AG04450 (cell line): ENCODE results near the gene FBXL7. TPM values are rescaled to one million over a fixed set of nuclear protein-coding genes. Genes with fewer than 3 reads are reported as not detected.

ENCODE experiments used
- CTCF ChIA-PET: fragments of 300-600, 350-600 bp; formaldehyde crosslinking; extraction: SDS; loops from one replicate; lab custom pipeline; 2022; ENCODE audit warnings: antibody characterized with exemption, inconsistent platforms; lab: Charles Lee
- POLR2A ChIA-PET: fragments of 350-600 bp; formaldehyde crosslinking; extraction: SDS; loops from one replicate; lab custom pipeline; 2021; ENCODE audit warnings: antibody characterized with exemption, inconsistent platforms; lab: Yijun Ruan, JAX
- DNase-seq: peaks from one replicate; pipeline ENCODE4 v3.0.0-alpha.2; 2011; ENCODE audit warnings: low read depth, low spot score
- H3K27ac ChIP-seq: one replicate; pipeline ENCODE4 v1.5.1; 2012; ENCODE audit warnings: low read depth, low read length, control low read depth
- H3K27me3 ChIP-seq: one replicate; pipeline ENCODE4 v1.6.0; 2012; ENCODE audit warnings: low read length; ENCODE audit not compliant: control insufficient read depth, insufficient read depth
- H3K4me3 ChIP-seq: 2 replicates; pipeline ENCODE4 v1.5.1; 2011; ENCODE audit warnings: mild to moderate bottlenecking, low read depth, low read length, control low read depth
- H3K9me3 ChIP-seq: 2 replicates; pipeline ENCODE4 v1.5.1; 2012; ENCODE audit warnings: low read length; ENCODE audit not compliant: control insufficient read depth, insufficient read depth
- CTCF ChIP-seq: IDR thresholded peaks from 2 replicates; pipeline ENCODE4 v1.5.1; 2011; ENCODE audit warnings: low read depth, low read length, control low read depth, inconsistent platforms
- polyA plus RNA-seq: library from polyadenylated mRNA; depleted of rRNA; stranded (reverse); fragments of >200 nt; gene quantifications from 2 replicates; pipeline ENCODE4 v1.2.3, GENCODE V29; 2011

Gene FBXL7
- polyA plus RNA-seq, 1 experiment = 10.4 TPM

GRCh38 chr5:15614679-15615078 lies 114.7 kb downstream of the FBXL7 start:
- Histone ChIP-seq H3K9me3 (no peaks in the 10 kb centered on the region), H3K4me3 (no peak overlapping the region), H3K27me3 (no peaks in the 10 kb centered on the region), H3K27ac (no peak overlapping the region)
- DNase-seq = no peak
- no peak for TF ChIP-seq CTCF
- CTCF ChIA-PET = no interaction called here
- POLR2A ChIA-PET = no interaction called here

GRCh38 chr5:15615859-15616258 lies 115.9 kb downstream of the FBXL7 start:
- no peak for TF ChIP-seq CTCF
- H3K27ac ChIP-seq = no peak overlapping the region
- peaks cover 3% of the 10 kb centered on the region; the same call in 1 of the 2 replicates for H3K9me3 ChIP-seq
- no peaks in the 10 kb centered on the region for H3K27me3 ChIP-seq
- H3K4me3 ChIP-seq = no peak overlapping the region
- ChIA-PET CTCF (no interaction called here), POLR2A (no interaction called here)
- no peak for DNase-seq

GRCh38 chr5:15618938-15619337 lies 119.0 kb downstream of the FBXL7 start:
- DNase-seq = no peak
- peaks cover 3% of the 10 kb centered on the region; the same call in 1 of the 2 replicates for H3K9me3 ChIP-seq
- no peak for TF ChIP-seq CTCF
- H3K27ac ChIP-seq = no peak overlapping the region
- CTCF ChIA-PET = interaction anchor here (1.4 kb wide), 1 partner anchor 376 kb away, joined by 3 read pairs; no protein-coding TSS in a partner anchor
- H3K4me3 ChIP-seq = no peak overlapping the region
- POLR2A ChIA-PET = no interaction called here
- H3K27me3 ChIP-seq = no peaks in the 10 kb centered on the region

- no peak for TF ChIP-seq CTCF
- Histone ChIP-seq H3K27ac (no peak overlapping the region), H3K27me3 (no peaks in the 10 kb centered on the region), H3K4me3 (no peak overlapping the region), H3K9me3 (peaks cover 3% of the 10 kb centered on the region; the same call in 1 of the 2 replicates)
- CTCF ChIA-PET = interaction anchor here (0.7 kb wide), 2 partner anchors 205 to 355 kb away, joined by 3 to 4 read pairs; no protein-coding TSS in a partner anchor
- no peak for DNase-seq
- POLR2A ChIA-PET = no interaction called here
These were observed 120.5 kb downstream of the FBXL7 start for GRCh38 chr5:15620501-15620900.

GRCh38 chr5:15621094-15621493 lies 121.1 kb downstream of the FBXL7 start:
- H3K27me3 ChIP-seq = no peaks in the 10 kb centered on the region
- no peak overlapping the region for H3K4me3 ChIP-seq
- peaks cover 3% of the 10 kb centered on the region; the same call in 1 of the 2 replicates for H3K9me3 ChIP-seq
- no peak for TF ChIP-seq CTCF
- CTCF ChIA-PET = no interaction called here
- POLR2A ChIA-PET = no interaction called here
- H3K27ac ChIP-seq = peak overlapping the region; percentile 49
- no peak for DNase-seq
